Measurements from ENCODE around the gene PACC1.

Gene PACC1

GRCh38 chr1:212414328-212415106, at the start of gene PACC1:
Gene PACC1, minus strand, starts transcription at chr1:212414886. Its CDS starts 129 bp downstream, at chr1:212414757.
- peak; percentile 58 to 75 (median 68) for DNase-seq

- DNase-seq: no peak
Measured at GRCh38 chr1:212463565-212464285, 49.0 kb upstream of the PACC1 start.

- DNase-seq: no peak
Measured at GRCh38 chr1:212461916-212462660, 47.4 kb upstream of the PACC1 start.

GRCh38 chr1:212460376-212460775, 45.7 kb upstream of the PACC1 start:
- no peak for DNase-seq

- DNase-seq: no peak
Measured at GRCh38 chr1:212459656-212460055, 45.0 kb upstream of the PACC1 start.

GRCh38 chr1:212458817-212459216, 44.1 kb upstream of the PACC1 start:
- DNase-seq: peak in 1 of 4 experiments; percentile 15

- peak in 2 of 4 experiments; percentile 4 to 29 for DNase-seq
Measured at GRCh38 chr1:212457740-212458338, 43.2 kb upstream of the PACC1 start.

- DNase-seq: peak; percentile 58 to 88 (median 79)
Measured at GRCh38 chr1:212455803-212456528, 41.3 kb upstream of the PACC1 start.

GRCh38 chr1:212455401-212455800, 40.7 kb upstream of the PACC1 start:
- no peak for DNase-seq

- no peak for DNase-seq
Measured at GRCh38 chr1:212454741-212455140, 40.1 kb upstream of the PACC1 start.

GRCh38 chr1:212453156-212453857, 38.6 kb upstream of the PACC1 start:
- DNase-seq: no peak

GRCh38 chr1:212452323-212453155, 37.9 kb upstream of the PACC1 start:
- no peak for DNase-seq

- DNase-seq: no peak
Measured at GRCh38 chr1:212451416-212452322, 37.0 kb upstream of the PACC1 start.

- no peak for DNase-seq
Measured at GRCh38 chr1:212450331-212450881, 35.7 kb upstream of the PACC1 start.

GRCh38 chr1:212447478-212447877, 32.8 kb upstream of the PACC1 start:
- DNase-seq: no peak

GRCh38 chr1:212446333-212446732, 31.6 kb upstream of the PACC1 start:
- DNase-seq: no peak

- no peak for DNase-seq
Measured at GRCh38 chr1:212442408-212442807, 27.7 kb upstream of the PACC1 start.

- no peak for DNase-seq
Measured at GRCh38 chr1:212440419-212440818, 25.7 kb upstream of the PACC1 start.

GRCh38 chr1:212438831-212439237, 24.1 kb upstream of the PACC1 start:
- DNase-seq: no peak

All from activated naive CD4-positive, alpha-beta T cell (primary cell).